HFFc6 (cell line): ENCODE measurements around the gene OR10G3. TPM values are rescaled to one million over a fixed set of nuclear protein-coding genes. Genes with fewer than 3 reads are reported as not detected.

Experiments
- DNase-seq: peaks from one replicate; pipeline ENCODE4 v3.0.0-alpha.2; 2018
- H3K27ac Mint-ChIP-seq: 2 replicates; pipeline ENCODE4 v1.8.0; 2020; ENCODE audit warnings: mild to moderate bottlenecking, mixed read lengths
- H3K27me3 Mint-ChIP-seq: 2 replicates; pipeline ENCODE4 v1.8.0; 2021; ENCODE audit warnings: mild to moderate bottlenecking, moderate library complexity, mixed read lengths; ENCODE audit not compliant: insufficient read depth
- H3K36me3 Mint-ChIP-seq: 2 replicates; pipeline ENCODE4 v1.8.0; 2021; ENCODE audit warnings: low read depth, mixed read lengths
- H3K4me1 Mint-ChIP-seq: 2 replicates; pipeline ENCODE4 v1.8.0; 2020; ENCODE audit warnings: low read depth, mixed read lengths
- H3K4me3 Mint-ChIP-seq: 2 replicates; pipeline ENCODE4 v1.8.0; 2020; ENCODE audit warnings: mild to moderate bottlenecking, moderate library complexity, mixed read lengths
- H3K9me3 Mint-ChIP-seq: 2 replicates; pipeline ENCODE4 v1.8.0; 2020; ENCODE audit warnings: mild to moderate bottlenecking, mixed read lengths
- CTCF ChIP-seq: fragments of 200-600 bp; sonication (generic); IDR thresholded peaks from 2 replicates; pipeline ENCODE4 v1.5.0; 2021; ENCODE audit warnings: antibody characterized with exemption, mild to moderate bottlenecking
- total RNA-seq, 6 experiments: library from RNA; stranded (reverse); fragmentation: NEBNext Ultra II Directional; extraction: Animal tissue kit (Norgen Biotek cat#: 25700); gene quantifications; 2 replicates in 1 of 6; 3 replicates in 5 of 6; pipeline ENCODE4 v1.2.3, GENCODE V29; 2021

Gene OR10G3
- total RNA-seq, 6 experiments from 2014 or later, result not detected

- no peak for TF ChIP-seq CTCF
- H3K9me3 Mint-ChIP-seq, result no peaks in the 10 kb centered on the region
- H3K36me3 Mint-ChIP-seq, result no peaks in the 10 kb centered on the region
- H3K4me1 Mint-ChIP-seq, result peaks cover 12% of the 10 kb centered on the region; the same call in 1 of the 2 replicates
- no peak overlapping the region for H3K4me3 Mint-ChIP-seq
- H3K27ac Mint-ChIP-seq, result no peak overlapping the region
- no peak for DNase-seq
- peaks cover 39% of the 10 kb centered on the region for H3K27me3 Mint-ChIP-seq
These were observed 40.5 kb downstream of the OR10G3 start for GRCh38 chr14:21539189-21539940.

- DNase-seq, result no peak
These were observed 42.8 kb downstream of the OR10G3 start for GRCh38 chr14:21537090-21537424.

GRCh38 chr14:21536418-21537089, 43.3 kb downstream of the OR10G3 start:
- H3K27ac Mint-ChIP-seq, result no peak overlapping the region
- H3K9me3 Mint-ChIP-seq, result no peaks in the 10 kb centered on the region

More at GRCh38 chr14:21537090-21537424, 42.8 kb downstream of the OR10G3 start:
- H3K27me3 Mint-ChIP-seq, result peaks cover 33% of the 10 kb centered on the region
- H3K36me3 Mint-ChIP-seq, result no peaks in the 10 kb centered on the region
- no peak for TF ChIP-seq CTCF
- no peak overlapping the region for H3K4me3 Mint-ChIP-seq
- no peak overlapping the region for H3K27ac Mint-ChIP-seq
- no peaks in the 10 kb centered on the region for H3K9me3 Mint-ChIP-seq
- H3K4me1 Mint-ChIP-seq, result peaks cover 6% of the 10 kb centered on the region; the same call in 1 of the 2 replicates

GRCh38 chr14:21535545-21536417, 44.1 kb downstream of the OR10G3 start:
- peaks cover 39% of the 10 kb centered on the region for H3K27me3 Mint-ChIP-seq
- H3K27ac Mint-ChIP-seq, result no peak overlapping the region

More at GRCh38 chr14:21536418-21537089, 43.3 kb downstream of the OR10G3 start:
- no peaks in the 10 kb centered on the region for H3K36me3 Mint-ChIP-seq
- TF ChIP-seq CTCF, result no peak
- H3K4me1 Mint-ChIP-seq, result peaks cover 6% of the 10 kb centered on the region; the same call in 1 of the 2 replicates
- peak overlapping the region; percentile 23; the same call in 1 of the 2 replicates for H3K4me3 Mint-ChIP-seq
- H3K27me3 Mint-ChIP-seq, result peaks cover 38% of the 10 kb centered on the region
- DNase-seq, result no peak

More at GRCh38 chr14:21535545-21536417, 44.1 kb downstream of the OR10G3 start:
- no peaks in the 10 kb centered on the region for H3K36me3 Mint-ChIP-seq
- H3K4me3 Mint-ChIP-seq, result no peak overlapping the region
- no peak for DNase-seq
- no peaks in the 10 kb centered on the region for H3K9me3 Mint-ChIP-seq
- H3K4me1 Mint-ChIP-seq, result peaks cover 6% of the 10 kb centered on the region; the same call in 1 of the 2 replicates
- TF ChIP-seq CTCF, result no peak
